OCI-M2 (cell line): Measurements from ENCODE around the gene RAD51D.
"Not testable (repeated sequence)": the region's sequence is repeated elsewhere in the genome, so short reads cannot be mapped to it uniquely, and the experiment has no call there.

Experiments
- DNase-seq: peaks from one replicate; lab custom pipeline; 2025; ENCODE audit not compliant: unreplicated experiment; lab: John Stamatoyannopoulos, UW

RAD51D gene

DNA sequence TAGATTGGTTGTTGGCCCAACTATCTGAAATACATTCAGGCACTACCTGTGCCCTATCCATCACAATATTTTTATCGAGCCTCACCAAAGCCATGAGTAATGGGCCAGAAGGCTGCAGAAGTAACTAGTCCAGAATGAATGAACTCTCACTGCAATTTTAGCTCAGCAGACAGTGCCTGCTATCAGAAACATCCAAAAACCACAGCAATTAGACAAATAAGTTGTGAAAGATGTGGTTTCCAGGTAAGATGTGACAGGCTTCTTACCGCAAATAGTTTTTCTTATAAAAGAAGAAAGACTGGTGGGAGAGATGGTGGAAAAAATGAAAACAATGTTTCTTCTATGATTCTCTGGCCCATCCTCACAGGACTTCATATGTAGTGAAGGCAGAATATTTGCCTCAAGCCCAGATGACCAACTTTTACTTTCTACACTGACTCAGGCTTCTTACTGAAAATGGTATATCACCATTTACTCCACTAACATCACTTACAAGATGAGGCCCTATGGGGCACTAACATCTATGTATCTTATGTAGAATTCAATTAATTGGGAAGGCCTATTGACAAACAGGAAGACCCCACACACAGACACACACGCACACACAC is 46.4 kb downstream of the RAD51D start:
- no peak for DNase-seq

GRCh38 chr17:35069311-35069710 is 50.3 kb downstream of the RAD51D start:
- no peak for DNase-seq

- DNase-seq, result no peak
These were observed 51.4 kb downstream of the RAD51D start for GRCh38 chr17:35068249-35068648.

- DNase-seq, result no peak
These were observed 53.8 kb downstream of the RAD51D start for GRCh38 chr17:35065880-35066279.

- DNase-seq, result no peak
These were observed 55.0 kb downstream of the RAD51D start for GRCh38 chr17:35064516-35065215.

- peak; percentile 43 for DNase-seq
These were observed 56.0 kb downstream of the RAD51D start, which contains the start of gene RFFL for GRCh38 chr17:35063514-35064223. TSS of gene RFFL (minus strand) at chr17:35063707. CDS start at chr17:35026553, 37,154 bp downstream.

DNA sequence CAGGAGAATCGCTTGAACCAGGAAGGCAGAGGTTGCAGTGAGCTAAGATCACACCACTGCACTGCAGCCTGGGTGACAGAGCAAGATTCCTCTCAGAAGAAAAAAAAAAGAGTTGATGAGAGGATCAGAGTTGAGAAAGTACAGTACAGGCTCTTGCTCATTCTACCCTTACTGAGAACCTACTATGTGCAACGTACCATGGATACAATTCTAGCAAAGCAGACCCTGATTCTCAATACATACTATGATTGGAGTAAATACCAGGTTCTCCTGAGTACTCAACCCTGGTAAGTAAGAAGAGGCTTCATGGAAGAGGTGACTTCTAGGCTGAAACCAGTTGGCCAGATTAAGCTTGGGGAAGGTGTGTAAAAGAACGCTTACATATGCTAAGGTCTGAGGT is 57.4 kb downstream of the RAD51D start:
- no peak for DNase-seq

- DNase-seq, result no peak
These were observed 62.2 kb downstream of the RAD51D start for GRCh38 chr17:35057332-35057915.

GRCh38 chr17:35056013-35056412 is 63.6 kb downstream of the RAD51D start:
- DNase-seq, result no peak

DNA sequence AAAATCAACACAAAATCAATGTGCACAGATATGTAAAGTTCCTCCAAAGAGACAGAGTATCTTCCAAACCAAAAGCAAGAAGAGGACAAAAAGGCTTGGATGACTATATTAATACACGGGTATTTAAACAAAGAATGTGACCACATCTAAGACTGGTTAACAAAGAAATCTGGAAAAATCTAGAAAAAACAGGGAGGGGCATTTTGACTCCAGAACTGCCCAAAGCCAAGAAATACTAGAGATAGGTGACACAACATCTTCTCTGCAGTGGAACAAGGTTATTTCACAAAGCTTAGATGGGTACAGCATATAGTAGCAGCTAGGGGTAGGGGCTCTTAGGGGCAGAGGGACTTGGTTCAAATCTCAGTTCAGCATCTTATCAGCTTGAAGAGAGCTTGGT is 66.5 kb downstream of the RAD51D start:
- no peak for DNase-seq

- no peak for DNase-seq
These were observed 66.9 kb downstream of the RAD51D start for GRCh38 chr17:35052780-35053179.

GRCh38 chr17:35052241-35052610 is 67.4 kb downstream of the RAD51D start:
- no peak for DNase-seq

- no peak for DNase-seq
These were observed 68.0 kb downstream of the RAD51D start for GRCh38 chr17:35051579-35052240.

- DNase-seq, result no peak
These were observed 68.5 kb downstream of the RAD51D start for GRCh38 chr17:35051183-35051578.

- DNase-seq, result no peak
These were observed 69.5 kb downstream of the RAD51D start for GRCh38 chr17:35050170-35050569.

- no peak for DNase-seq
These were observed 70.8 kb downstream of the RAD51D start for GRCh38 chr17:35048685-35049379.

DNA sequence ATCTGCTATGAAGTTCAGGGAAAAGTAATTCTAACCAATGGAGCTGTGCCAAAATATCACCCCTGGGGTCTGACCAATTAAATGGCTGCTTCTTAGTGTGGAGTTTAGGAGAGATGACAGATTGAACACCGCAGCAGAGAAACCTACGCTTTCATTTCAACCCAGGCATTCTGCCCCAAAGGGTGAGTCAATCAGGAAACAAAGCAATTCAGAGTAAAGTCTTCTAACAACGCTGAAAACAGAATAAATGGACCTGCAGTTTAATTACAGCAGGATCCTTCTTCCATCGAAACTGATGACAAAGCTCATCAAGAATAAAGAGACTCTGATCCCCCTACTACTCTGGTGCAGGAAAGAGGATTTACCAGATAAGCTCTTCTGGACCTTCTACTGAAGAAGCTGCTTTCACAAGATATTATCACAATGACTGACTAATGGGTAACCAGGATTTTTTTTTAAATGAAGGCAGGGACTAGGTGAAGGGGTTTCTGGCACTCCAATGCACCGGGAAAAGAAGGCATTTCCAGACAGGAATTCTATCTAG is 72.8 kb downstream of the RAD51D start:
- DNase-seq, result no peak

- DNase-seq, result no peak
These were observed 73.4 kb downstream of the RAD51D start for GRCh38 chr17:35046245-35046644.

DNA sequence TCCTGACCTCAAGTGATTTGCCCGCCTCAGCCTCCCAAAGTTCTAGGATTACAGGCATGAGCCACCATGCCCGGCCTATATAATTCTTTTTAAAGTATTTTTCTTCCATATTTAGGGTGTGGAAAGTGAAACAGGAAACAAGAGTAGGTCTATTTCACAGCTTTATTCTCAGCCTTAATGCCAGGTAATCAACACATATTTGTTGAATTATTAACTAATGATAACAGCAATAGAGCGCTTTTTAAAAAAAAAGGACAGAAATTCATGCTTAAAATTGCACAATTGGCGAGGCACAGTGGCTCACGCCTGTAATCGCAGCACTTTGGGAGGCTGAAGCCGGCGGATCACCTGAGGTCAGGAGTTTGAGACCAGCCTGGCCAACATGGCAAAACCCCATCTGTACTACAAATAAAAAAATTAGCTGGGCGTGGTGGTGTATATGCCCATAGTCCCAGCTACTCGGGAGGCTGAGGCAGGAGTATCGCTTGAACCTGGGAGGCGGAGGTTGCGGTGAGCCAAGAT is 74.1 kb downstream of the RAD51D start:
- not testable (repeated sequence) for DNase-seq

DNA sequence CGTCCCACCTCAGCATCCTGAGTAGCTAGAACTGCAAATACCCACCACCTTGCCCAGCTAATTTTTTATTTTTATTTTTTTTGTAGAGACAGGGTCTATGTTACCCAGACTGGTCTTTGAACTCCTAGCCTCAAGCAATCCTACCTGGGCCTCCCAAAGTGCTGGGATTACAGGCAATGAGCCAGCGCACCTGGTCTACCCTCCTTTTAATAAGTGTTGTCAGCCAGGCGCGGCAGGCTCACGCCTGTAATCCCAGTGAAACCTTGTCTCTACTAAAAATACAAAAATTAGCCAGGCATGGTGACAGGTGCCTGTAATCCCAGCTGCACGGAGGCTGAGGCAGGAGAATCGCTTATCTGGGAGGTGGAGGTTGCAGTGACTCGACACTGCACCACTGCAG is 75.5 kb downstream of the RAD51D start:
- no peak for DNase-seq
